Rectal smooth muscle tissue (tissue), 1 donor: Measurements from ENCODE around the gene PTK6.
A peak's percentile ranks its signal among the peaks of the same experiment; 100 is the strongest.

Source experiments
- H3K27ac ChIP-seq: one replicate; pipeline ENCODE4 v1.7.0; 2013; ENCODE audit warnings: low read depth, low read length, inconsistent platforms
- H3K27me3 ChIP-seq: one replicate; pipeline ENCODE4 v1.7.0; 2013; ENCODE audit warnings: low read length; ENCODE audit not compliant: control insufficient read depth, insufficient read depth
- H3K36me3 ChIP-seq: one replicate; pipeline ENCODE4 v1.7.0; 2013; ENCODE audit warnings: low read length; ENCODE audit not compliant: control insufficient read depth, insufficient read depth
- H3K4me1 ChIP-seq: one replicate; pipeline ENCODE4 v1.7.0; 2013; ENCODE audit warnings: low read length; ENCODE audit not compliant: control insufficient read depth, insufficient read depth
- H3K4me3 ChIP-seq: one replicate; pipeline ENCODE4 v1.7.0; 2013; ENCODE audit warnings: low read length
- H3K9ac ChIP-seq: one replicate; pipeline ENCODE4 v1.7.0; 2013; ENCODE audit warnings: low read length

Gene PTK6

DNA sequence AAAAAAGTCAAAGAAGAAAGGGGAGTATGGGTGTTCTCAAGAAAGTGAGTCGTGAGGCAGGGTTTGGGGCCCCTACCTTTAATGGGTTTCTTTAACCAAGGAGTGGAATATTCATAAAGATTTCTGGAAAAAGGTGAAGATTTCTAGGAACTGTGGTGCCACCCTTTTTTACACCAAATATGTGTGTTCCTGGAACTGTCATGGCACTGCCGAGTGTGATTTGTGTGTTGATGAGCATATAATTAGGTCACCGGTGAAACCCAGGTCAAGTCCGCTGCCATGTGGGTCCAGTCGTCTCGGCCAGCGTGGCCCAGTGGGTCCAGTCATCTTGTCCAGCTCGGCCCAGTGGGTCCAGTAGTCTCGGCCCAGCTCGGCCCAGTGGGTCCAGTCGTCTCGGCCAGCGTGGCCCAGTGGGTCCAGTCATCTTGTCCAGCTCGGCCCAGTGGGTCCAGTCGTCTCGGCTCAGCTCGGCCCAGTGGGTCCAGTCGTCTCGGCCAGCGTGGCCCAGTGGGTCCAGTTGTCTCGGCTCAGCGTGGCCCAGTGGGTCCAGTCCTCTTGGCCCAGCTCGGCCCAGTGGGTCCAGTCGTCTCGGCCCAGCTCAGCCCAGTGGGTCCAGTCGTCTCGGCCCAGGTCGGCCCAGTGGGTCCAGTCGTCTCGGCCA is 30.0 kb downstream of the PTK6 start:
- no peak overlapping the region for H3K4me3 ChIP-seq
- peaks cover 5% of the 10 kb centered on the region for H3K27me3 ChIP-seq
- H3K27ac ChIP-seq, result no peak overlapping the region

DNA sequence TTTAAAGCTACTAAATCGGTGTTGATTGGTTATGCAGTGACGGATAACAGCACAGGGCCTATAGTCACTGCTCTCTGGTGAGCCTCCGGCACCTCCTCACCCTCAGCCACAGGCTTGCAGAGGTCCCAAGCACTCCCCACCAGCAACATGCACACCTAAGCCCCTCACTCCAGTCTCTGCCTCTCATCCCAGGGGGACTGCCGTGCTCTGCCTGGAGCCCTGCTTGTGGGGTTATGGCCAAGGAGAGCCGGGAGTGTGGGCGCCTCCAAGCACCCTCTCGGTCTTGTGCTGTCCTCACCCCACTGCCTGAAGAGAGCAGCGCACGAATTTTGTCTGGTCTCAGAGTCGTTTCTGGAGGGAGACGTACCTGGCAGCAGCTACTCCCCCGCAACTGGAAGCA is 31.5 kb downstream of the PTK6 start:
- Histone ChIP-seq H3K4me1 (no peaks in the 10 kb centered on the region), H3K9ac (no peak overlapping the region), H3K4me3 (no peak overlapping the region), H3K27ac (no peak overlapping the region), H3K36me3 (no peaks in the 10 kb centered on the region), H3K27me3 (peaks cover 5% of the 10 kb centered on the region)

More for the DNA sequence above, 30.0 kb downstream of the PTK6 start:
- no peak overlapping the region for H3K9ac ChIP-seq
- no peaks in the 10 kb centered on the region for H3K4me1 ChIP-seq
- no peaks in the 10 kb centered on the region for H3K36me3 ChIP-seq

DNA sequence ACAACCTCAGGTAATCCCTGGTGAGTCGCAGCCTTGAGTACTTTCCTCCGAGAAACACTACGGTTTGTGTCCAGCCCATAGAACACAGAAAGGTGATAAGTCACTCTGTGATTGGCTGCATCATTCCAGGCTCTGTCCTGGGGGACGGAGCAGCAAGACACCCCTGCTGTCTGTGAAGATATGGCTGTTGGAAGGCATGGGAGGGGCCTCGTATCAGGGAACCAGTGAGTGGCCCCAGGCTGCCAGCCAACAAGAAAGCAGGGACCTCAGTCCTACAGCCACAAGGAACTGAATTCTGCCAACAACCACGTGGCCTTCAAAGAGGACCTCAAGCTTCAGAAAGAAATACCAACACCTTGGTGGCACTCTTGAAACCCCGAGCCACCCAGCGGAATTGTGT is 31.9 kb downstream of the PTK6 start:
- Histone ChIP-seq H3K36me3 (no peaks in the 10 kb centered on the region), H3K27ac (no peak overlapping the region), H3K4me1 (no peaks in the 10 kb centered on the region), H3K4me3 (no peak overlapping the region), H3K9ac (no peak overlapping the region), H3K27me3 (peaks cover 6% of the 10 kb centered on the region)

DNA sequence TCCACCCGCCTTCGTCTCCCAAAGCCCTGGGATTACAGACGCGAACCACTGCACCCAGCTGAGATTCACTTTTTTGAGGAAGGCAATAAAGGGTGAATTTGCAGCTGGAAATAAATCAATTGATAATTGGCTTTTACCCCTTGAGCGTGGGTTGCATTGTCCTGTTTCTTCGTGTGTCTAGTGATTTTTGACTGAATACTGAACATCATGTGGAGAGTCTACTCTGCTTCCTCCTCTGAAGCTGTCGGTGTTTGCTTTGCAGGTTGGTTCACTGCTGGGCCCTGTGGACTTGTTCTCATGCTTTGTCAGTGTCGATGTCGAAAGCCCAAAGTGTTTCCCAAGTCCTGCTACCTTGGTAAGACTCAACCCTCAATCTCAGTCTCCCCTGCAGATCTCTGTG is 32.5 kb downstream of the PTK6 start:
- peaks cover 8% of the 10 kb centered on the region for H3K27me3 ChIP-seq
- no peaks in the 10 kb centered on the region for H3K36me3 ChIP-seq
- H3K9ac ChIP-seq, result no peak overlapping the region
- H3K4me3 ChIP-seq, result no peak overlapping the region
- no peaks in the 10 kb centered on the region for H3K4me1 ChIP-seq
- no peak overlapping the region for H3K27ac ChIP-seq

DNA sequence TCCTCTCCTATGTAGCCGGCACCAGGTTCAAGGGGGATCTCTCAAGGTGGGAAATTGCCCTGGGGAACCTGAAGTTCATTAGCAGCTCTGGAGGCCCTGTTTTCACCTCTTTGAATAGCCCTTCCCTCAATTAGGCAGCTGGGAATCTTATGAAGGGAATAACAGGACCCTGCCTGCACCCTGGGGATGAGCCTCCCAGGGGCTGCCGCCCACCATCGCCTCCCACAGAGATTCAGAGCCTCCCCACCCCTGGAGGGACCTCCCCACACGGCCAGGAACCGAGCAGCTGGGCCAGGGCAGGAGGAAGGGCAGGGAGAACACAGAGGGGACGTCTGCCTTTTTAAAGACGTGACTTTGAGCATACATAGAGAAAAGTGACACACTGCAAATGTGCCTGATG is 33.7 kb downstream of the PTK6 start:
- H3K9ac ChIP-seq, result no peak overlapping the region
- peaks cover 13% of the 10 kb centered on the region for H3K27me3 ChIP-seq
- H3K27ac ChIP-seq, result no peak overlapping the region
- no peaks in the 10 kb centered on the region for H3K4me1 ChIP-seq
- H3K4me3 ChIP-seq, result no peak overlapping the region
- no peaks in the 10 kb centered on the region for H3K36me3 ChIP-seq

DNA sequence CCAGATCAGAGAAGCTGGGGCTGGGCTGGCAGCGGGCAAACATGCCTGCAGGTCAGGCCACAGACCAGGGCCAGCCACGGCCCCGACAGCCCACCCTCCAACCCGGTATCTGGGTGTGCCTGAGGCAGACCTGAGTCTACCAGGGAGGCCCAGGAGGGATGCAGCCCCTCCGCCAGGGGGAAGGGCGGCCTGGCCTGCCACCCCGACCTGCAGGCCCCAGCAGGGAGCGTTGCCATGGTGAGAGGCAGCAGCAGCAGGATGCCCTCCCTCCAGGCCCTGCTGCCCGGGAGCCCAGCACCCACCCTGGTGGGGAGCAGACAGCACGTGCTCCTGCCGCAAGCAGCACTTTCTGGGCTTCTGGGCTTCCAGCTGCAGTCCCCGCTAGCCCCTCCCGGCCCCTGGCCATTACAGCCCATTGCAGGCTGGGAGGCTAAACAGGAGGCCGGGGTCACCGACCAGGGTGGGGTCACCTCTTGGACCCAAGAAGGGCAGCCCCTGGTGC is 34.5 kb downstream of the PTK6 start:
- Histone ChIP-seq H3K9ac (no peak overlapping the region), H3K36me3 (no peaks in the 10 kb centered on the region), H3K27me3 (peaks cover 15% of the 10 kb centered on the region), H3K4me1 (no peaks in the 10 kb centered on the region), H3K4me3 (no peak overlapping the region), H3K27ac (no peak overlapping the region)

DNA sequence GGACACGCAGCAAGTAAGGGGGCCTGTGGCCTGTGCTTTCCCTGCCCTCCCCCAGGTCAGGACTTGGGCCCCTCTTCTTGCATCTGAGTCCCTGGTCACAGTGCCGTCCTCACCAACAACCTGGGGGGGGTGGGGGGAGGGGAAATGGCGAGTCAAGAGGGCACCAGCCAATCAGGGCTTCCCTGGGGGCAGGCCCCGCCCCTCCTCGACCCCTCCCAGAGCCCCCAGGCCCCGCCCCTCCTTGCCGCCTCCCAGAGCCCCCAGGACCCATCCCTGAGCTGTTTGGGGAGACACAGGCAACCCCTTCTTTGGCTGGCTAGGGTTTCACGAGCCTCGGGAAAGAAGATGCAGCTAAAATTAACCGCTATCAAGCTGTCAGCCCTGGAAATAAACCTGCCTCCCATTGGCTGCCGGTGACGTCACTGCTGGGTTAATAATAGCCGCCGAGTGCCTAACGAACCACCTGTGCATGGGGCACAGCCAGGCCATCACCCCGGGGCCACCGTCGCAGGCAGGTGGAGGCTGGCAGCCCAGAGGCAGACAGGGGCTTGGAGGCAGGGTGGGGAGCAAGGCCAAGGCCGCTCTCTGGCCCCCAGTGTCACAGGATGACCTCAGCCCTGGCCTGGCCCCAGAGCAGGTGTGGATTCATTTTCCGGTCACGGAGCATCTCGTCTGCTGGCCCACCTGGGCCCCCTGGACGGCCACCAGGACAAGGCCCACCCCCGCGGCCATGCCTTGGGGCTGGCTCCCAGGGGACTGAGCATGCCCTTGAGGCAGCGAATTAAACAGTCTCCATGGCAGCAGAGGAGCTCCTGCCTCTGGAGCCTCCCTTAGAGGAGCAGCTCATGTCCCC is 35.1 kb downstream of the PTK6 start:
- no peaks in the 10 kb centered on the region for H3K36me3 ChIP-seq
- H3K4me3 ChIP-seq, result no peak overlapping the region
- H3K9ac ChIP-seq, result no peak overlapping the region
- no peaks in the 10 kb centered on the region for H3K4me1 ChIP-seq
- H3K27ac ChIP-seq, result no peak overlapping the region
- H3K27me3 ChIP-seq, result peaks cover 22% of the 10 kb centered on the region

DNA sequence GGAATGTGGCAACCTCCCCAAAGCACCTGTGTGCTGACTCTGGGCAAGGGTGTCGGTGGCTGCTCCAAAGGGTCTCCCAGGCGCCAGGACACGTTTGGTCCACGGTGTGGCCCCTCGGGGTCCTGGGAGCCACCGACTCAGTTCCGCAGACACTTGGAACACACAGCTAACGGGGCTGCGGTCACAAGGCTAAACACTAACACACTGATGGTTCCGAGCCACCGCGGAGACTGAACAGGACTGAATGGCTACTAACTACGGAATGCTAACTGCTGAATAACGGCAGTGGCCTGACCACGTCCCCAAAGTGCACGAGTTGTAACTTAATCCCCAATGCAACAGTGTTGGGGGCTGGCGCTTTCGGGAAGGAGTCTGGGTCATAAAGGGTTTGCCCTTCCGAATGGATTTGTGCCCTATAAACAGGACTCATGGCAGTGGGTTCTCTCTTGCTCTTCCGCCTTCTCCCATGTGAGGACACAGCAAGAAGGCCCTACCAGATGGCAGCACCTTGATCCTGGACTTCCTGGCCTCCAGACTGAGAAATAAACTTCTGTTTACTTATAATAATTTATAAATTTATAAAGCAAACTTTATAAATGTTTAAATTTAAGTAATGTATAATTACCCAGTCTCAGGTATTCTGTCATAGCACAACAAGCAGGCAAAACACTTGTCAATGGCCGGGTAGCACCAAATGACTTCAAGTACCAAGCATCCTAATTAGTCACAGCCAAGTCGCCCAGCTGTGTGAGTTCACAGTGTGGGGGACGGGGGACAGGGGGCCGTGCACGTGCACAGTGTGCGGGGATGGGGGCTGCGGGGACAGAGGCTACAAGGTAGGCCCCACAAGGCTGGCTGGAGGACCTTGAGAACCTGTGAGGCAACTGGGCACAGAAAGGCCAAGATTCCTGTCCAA is 36.0 kb downstream of the PTK6 start:
- H3K9ac ChIP-seq, result no peak overlapping the region
- H3K27me3 ChIP-seq, result peaks cover 25% of the 10 kb centered on the region
- no peak overlapping the region for H3K4me3 ChIP-seq
- H3K36me3 ChIP-seq, result no peaks in the 10 kb centered on the region
- H3K27ac ChIP-seq, result no peak overlapping the region
- no peaks in the 10 kb centered on the region for H3K4me1 ChIP-seq

DNA sequence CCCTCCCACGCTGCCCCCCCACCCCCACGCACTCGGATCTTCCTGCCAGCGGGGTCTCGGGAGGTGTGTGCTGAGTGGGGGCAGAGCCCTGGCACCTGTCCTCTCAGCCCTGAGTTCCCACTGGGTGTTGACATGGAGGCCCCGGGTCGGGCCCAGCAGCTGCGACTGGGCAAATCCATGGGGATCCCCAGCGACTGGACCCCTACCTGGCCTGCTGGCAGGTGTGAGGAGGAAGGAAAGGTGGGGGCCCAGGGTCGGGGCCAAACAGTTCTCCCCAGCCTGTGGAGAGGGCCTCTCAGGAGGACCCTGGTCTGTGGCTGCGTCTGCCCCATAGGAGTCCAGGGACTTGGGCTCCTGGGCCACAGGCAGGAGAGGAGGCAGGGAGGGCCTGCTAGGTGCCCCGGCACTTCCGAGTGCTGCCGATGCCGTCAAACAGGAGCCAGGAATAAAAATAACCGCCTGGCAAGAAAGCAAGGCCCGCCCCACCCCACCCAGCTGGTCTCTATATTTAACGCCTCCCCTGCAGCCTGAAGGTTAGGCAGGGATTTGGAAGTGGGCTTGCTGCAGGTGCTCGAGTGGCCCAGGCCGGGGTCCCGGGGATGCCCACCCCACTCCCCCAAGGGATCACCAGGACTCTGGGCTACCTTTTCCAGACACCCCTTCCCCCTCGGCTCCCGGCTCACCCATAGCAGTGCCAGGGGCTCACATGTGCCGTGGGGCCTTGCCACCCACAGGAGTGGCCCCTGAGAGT is 36.9 kb downstream of the PTK6 start:
- Histone ChIP-seq H3K4me1 (no peaks in the 10 kb centered on the region), H3K9ac (no peak overlapping the region), H3K27ac (no peak overlapping the region), H3K4me3 (no peak overlapping the region), H3K36me3 (no peaks in the 10 kb centered on the region), H3K27me3 (peaks cover 25% of the 10 kb centered on the region)

DNA sequence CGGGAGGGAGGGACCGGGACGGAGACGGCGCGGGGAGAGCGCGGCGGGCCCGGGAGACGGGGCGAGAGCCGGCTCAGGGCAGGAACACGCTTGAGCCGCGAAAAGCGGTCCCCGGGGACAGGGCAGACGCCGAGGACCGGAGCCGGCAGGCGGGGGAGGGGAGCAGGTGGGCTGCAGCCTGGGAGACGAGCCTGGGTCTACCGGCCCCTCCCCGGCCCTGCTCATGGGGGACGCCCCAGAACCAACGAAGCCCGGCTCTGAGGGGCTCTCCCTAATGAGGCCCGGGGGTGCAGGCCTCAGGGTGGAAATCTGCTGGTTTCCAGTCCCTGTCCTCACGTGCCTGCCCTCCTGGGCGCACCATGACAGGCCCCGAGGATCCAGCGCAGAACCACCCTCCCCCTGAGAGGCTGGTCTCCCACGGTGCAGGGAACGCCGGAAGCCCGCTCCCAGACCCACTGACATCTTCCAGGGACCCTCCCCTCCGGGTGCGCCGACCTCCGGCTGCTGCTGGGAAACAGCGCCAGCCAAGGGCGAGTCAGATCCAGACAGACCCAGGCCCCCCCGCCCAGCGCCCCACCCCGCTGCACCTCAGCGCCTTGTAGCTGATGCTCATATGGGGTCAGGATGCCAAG is 37.7 kb downstream of the PTK6 start:
- H3K9ac ChIP-seq, result no peak overlapping the region
- no peaks in the 10 kb centered on the region for H3K4me1 ChIP-seq
- H3K27ac ChIP-seq, result no peak overlapping the region
- no peaks in the 10 kb centered on the region for H3K36me3 ChIP-seq
- H3K4me3 ChIP-seq, result peak overlapping the region; percentile 3
- H3K27me3 ChIP-seq, result peaks cover 25% of the 10 kb centered on the region

DNA sequence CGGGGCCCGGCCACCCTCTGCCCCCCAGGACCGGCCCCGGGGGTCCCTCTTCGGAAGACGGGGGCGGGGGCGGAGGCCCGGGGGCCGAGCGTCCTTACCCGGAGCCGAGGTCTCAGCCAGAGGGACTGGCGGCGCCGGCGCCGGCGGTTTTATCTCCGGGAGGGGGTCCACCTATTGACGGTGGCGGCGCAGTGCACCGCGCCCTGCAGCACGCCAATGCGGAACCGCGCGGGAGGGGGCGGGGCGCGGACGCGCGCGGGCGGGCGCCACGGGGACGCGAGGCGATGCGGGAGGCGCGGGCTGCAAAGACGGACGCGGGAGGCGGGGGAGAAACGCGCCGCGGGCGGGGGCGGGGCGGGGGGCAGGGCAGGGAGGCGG is 38.2 kb downstream of the PTK6 start, which contains the start of gene EEF1A2:
TSS of gene EEF1A2 (minus strand) at position 124 of the 378 bp plus-strand sequence. CDS start 1,320 bp downstream, outside the sequence.
- Histone ChIP-seq H3K27ac (no peak within 1 kb of the TSS), H3K4me3 (peak within 1 kb of the TSS; percentile 40), H3K9ac (no peak within 1 kb of the TSS), H3K4me1 (no peaks in the 10 kb centered on the region), H3K36me3 (no peaks in the 10 kb centered on the region), H3K27me3 (peaks cover 25% of the 10 kb centered on the region)
